HG02973 (cell line): ENCODE results near the gene UBD.

Source experiments
- ATAC-seq: cut with Tn5 transposase; IDR thresholded peaks from one replicate; pipeline ENCODE4 v1.9.1; 2021; ENCODE audit warnings: moderate library complexity; ENCODE audit not compliant: unreplicated experiment

UBD gene

GRCh38 chr6:29559524-29560287, at the start of gene UBD:
Gene UBD (minus strand): TSS chr6:29559732. CDS start chr6:29559701, 31 bp downstream.
- ATAC-seq: no peak

DNA sequence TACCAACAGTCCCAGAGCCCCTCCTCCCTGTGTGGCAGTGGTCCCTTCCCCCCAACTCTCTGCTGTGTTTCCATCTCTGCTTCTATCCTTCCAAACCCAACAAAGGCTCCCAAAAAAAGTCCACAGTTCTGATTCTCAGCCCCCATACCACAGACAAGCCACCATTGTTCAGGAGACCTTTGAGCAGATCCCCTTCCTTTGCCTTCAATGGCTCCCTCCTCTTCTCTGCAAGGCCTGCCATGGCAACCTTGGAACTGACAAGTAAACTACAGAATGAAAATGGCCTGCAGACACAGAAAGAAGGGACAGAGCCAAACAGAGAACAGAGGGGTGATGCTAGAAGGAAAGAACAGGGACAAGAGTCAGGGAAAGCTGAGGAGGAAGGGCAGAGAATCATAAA, 48.6 kb upstream of the UBD start:
- no peak for ATAC-seq

GRCh38 chr6:29603930-29604329, 44.4 kb upstream of the UBD start:
- no peak for ATAC-seq

DNA sequence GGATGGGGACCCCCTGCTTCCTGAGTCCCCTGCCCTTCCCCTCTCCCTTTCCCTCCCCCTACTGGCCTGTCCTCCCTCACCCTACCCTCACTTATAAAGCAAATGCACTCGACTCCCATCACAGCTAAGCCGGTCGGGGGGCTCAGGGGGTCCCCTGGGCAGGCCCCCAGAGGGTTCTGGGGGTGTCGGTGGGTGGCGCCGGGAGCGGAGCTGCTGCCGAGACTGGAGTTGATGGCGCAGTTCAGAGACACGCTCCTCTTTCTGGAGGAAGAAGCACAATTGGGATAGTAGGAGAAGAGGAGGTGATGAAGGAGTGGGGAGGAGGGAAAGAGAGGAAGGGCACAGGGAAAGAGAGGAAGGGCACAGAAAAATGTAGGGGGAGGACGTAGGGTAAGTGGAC, 43.9 kb upstream of the UBD start:
- no peak for ATAC-seq

DNA sequence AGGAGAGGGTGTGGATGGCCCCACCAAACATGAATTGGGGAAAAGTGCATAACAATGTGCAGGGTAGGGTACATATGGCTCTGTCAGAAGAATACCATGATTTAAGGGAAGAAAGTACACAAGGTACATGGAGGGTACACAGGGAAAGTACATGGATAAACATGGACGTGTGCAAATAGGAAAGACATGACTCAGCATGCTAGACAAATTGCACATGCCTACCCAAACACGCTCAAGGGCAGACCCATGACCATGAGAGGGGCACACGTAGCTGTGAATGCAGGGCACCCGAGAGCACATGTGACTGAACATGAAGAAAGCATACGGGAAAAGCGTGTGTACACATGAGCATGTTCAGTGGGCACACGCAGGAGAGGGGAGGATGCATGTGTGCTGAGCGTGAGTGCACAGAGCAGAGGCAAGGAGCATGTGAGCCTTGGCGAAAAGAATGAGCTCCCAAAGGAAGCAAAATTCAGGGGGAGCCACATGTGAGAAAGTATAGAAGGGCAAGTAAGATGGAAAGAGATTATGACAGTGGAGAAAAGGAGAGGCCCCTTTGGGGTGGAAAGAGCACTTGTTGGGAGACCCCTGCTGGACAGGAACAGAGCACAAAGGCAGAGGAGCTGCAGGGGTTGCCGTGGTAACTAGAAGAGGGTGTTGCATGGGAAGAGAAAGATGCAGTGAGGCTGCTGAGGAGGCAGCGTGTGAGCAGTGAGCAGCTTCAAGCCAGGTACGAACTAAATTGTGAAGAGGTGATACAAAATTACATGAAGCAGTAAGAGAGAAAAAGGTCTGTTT, 43.2 kb upstream of the UBD start:
- ATAC-seq: no peak

DNA sequence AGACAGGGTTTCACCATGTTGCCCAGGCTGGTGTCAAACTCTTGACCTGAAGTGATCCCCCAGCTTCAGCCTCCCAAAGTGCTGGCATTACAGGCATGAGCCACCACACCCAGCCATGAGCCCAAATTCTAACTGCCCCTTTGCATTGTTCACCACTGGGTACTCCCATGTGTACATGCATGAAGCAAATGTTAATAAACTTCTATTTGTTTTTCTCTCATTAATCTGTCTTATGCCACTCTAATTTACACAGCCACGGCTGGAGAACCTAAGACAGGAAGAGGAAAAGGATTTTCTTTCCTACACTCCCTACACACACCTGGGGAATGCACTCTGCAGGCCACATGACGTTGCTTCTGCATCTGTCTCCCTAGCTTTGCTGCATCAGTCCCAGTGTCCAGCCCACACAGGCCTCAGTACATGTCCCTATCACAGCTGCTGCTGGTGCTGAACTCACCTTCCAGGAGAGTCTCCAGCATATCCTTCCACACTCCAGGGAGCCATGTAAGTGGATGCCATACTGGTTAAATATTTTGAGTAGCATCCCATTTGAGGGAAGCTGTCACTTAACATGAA, 38.7 kb upstream of the UBD start:
- ATAC-seq: no peak

DNA sequence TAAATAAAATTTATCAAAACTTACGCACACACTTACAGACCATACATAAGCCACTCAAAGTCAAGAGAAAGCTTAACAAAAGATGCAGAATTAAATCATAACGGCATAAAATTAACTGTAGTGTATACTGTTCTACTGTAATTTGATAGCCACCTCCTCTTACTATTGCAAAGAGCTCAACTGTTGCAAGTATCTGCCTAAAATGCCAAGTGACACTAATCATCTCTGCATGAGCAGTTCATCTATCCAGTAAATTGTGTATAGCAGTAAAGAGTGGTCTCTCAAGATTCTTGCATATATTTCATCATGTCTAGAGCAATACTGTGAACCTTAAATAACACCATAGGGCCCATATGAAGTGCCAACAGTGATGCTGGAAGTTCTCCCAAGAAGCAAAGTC, 37.7 kb upstream of the UBD start:
- ATAC-seq: no peak

GRCh38 chr6:29596381-29596900, 36.9 kb upstream of the UBD start:
- no peak for ATAC-seq

- ATAC-seq: no peak
Observed at GRCh38 chr6:29593199-29593855, 33.8 kb upstream of the UBD start.

- no peak for ATAC-seq
Observed at GRCh38 chr6:29591677-29592076, 32.1 kb upstream of the UBD start.

DNA sequence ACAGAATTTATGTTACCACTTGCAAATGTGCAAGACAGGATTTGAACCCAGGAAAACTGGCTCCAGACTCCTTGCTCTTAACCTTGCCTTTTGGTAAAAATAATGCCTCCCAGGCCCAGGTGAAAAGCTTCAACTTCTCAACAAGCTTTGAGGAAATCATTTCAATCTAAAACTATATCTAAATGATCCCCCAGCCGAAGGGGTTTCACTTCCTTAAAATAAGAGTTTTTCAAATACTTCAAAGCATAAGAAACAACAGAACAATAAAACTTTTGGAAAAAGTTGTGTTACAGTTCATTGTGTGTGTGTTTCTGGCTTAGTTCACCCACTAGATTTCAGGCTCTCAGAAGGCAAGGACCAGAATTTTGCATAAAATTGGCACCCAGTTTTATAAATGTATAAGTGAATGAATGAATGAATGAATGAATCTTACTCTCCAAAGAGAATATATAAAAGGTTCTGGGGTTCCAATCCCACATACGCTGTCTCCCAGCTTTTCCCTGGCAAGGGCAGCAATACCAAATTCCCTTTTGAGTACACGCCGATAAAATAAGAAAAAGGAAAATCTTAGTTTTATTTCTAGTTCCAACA, 30.8 kb upstream of the UBD start:
- no peak for ATAC-seq

DNA sequence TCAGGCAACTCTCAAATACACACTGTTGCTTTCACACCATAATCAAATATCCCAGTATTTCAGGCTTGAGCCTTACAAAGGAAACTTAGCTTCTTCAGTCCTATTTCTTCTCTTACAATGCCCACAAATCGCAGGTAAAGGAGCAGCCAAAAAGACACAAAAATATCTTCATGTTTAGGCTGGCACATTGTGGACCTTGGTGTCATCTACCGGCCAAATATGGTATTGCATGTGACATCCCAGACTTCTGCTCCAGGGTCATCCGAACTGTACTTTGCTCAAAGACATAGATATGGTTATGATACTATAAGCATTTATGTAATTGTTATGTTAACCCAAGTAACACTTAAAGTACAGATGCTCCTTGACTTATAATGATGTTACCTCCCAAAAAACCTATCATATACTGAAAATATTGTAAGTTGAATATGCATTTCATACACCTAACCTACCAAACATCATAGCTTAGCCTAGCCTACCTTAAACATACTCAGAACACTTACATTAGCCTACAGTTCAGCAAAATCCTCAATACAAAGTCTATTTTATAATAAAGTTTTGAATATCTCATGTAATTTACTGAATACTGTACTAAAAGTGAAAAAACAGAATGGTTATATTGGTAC, 30.0 kb upstream of the UBD start:
- ATAC-seq: no peak

DNA sequence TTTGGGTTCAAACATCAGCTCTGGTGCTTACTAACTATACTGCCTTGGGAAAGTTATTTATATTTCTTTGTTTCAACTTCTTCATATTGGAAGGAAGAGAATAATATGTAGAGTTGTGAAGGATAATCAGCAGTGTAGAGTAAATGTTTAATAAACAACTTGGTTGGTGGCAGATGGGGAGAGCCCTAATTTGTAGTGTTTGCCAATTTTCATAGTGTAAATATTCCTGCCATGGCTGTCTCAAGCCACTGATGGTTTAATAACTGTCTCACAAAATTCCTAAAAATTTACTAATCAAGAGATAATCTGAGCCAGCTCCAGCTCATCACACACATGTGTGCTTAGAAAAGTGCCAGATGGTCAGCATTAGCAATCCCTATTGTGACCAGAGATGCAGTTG, 25.3 kb upstream of the UBD start, which contains the start of gene OR2H2:
Gene OR2H2, plus strand, starts transcription at position 301 of the 400 bp plus-strand sequence. CDS start 2,824 bp downstream, outside the sequence.
- no peak for ATAC-seq

DNA sequence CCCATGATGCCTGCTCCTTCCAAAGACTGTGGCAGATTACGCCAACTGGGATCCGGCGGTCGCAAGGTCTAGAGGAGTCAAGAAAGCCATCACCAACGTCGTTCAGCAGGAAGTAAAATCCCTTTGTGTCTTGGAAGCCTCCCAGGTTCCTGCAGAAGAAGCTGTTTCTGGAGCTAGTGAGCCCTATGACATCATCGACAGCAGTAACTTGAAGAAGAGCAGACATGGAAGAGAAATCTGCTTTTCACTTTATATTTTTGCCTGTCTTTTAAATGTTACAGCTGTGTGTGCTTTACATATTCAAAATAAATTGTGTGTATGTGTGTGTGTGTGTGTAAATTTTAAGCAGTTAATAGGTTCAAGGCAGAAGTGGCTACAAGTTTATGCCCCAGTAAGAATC, 18.0 kb upstream of the UBD start:
- no peak for ATAC-seq

DNA sequence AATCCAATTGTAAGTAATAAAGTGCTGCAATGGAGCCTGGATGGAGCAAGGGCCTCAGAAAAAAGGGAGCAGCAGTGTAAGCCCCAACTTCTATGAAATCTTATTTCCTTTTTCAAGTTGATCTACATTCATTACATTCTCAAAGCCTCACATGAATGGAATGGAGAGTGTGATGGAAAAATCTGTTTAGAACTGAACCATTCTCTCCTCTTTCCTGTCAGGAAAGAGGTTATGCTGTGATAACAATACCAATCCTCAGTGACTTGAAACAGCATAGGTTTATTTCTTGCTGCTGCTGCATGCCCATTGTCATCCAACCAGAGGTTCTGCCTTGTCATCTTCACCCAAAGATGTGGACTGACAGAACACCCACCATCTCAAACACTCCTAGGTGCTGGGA, 16.5 kb upstream of the UBD start:
- no peak for ATAC-seq

GRCh38 chr6:29567991-29568390, 8.5 kb upstream of the UBD start:
- no peak for ATAC-seq

DNA sequence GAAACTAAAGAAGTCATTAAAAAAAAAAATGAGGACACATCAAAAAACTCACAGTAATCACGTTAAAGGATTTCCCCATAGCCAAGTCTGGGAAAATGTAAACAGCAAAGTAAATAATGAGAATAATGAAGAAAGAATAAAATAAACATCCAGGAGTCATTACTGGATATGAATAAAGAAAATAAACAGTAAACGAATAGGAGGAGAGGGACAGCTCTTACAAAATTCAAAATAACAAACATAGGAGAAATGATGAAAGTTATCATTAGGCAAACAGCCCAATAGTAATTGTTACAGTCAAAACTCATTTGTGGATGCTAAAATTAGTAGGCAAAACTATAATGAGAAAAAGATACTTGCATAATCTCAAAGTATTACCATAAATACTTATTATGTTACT, 8.0 kb upstream of the UBD start:
- no peak for ATAC-seq

- no peak for ATAC-seq
Observed at GRCh38 chr6:29566856-29567255, 7.3 kb upstream of the UBD start.

GRCh38 chr6:29564875-29565274, 5.3 kb upstream of the UBD start:
- no peak for ATAC-seq

DNA sequence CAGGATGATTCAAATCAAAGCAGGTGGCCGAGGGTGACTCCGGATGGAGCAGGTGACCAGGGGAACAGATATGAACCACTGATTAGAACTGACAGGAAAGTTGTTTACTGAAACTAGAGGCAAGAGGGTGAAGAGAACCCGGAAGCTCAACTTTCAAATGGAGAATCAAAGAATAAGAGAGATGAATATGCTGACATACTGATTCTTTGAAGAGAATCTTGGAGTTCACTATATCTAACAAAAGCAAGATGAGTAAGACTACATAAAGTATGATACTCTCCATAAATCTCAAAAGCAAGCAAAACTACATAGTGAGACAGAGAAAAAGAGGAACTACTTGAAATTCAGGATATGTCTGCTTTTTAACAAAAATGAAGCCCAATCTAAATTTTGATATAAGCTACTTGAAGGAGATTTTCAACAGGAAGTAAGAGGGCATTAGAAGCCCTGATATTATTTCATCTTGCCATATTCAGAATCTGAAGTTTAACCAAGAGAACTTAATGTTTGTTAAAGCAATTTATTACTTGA, 4.0 kb upstream of the UBD start:
- ATAC-seq: no peak
